KMS-11 (cell line): ENCODE results near the gene KBTBD3.

ENCODE experiments used
- H2AFZ ChIP-seq: fragments of 200-600 bp; sonication (generic); 2 replicates; pipeline ENCODE4 v1.6.1; 2016; ENCODE audit warnings: antibody characterized with exemption, mixed run types, low read depth
- H3K27ac ChIP-seq: fragments of 200-600 bp; sonication (generic); 2 replicates; pipeline ENCODE4 v1.6.1; 2016; ENCODE audit warnings: mild to moderate bottlenecking, mixed run types
- H3K27me3 ChIP-seq: fragments of 200-600 bp; sonication (generic); 2 replicates; pipeline ENCODE4 v1.6.1; 2017; ENCODE audit warnings: mild to moderate bottlenecking, low read depth, mixed run types, moderate library complexity; ENCODE audit not compliant: insufficient read depth
- H3K36me3 ChIP-seq: fragments of 200-600 bp; sonication (generic); 2 replicates; pipeline ENCODE4 v1.6.1; 2017; ENCODE audit warnings: mild to moderate bottlenecking, mixed run types; ENCODE audit not compliant: insufficient read depth
- H3K4me1 ChIP-seq: fragments of 200-600 bp; sonication (generic); 2 replicates; pipeline ENCODE4 v1.6.1; 2016; ENCODE audit warnings: mild to moderate bottlenecking, low read depth, mixed run types; ENCODE audit not compliant: poor library complexity, severe bottlenecking
- H3K4me2 ChIP-seq: fragments of 200-600 bp; sonication (generic); 2 replicates; pipeline ENCODE4 v1.7.0; 2016; ENCODE audit warnings: mild to moderate bottlenecking, mixed run types
- H3K4me3 ChIP-seq: fragments of 200-600 bp; sonication (generic); IDR thresholded peaks from 2 replicates; pipeline ENCODE4 v1.6.1; 2017; ENCODE audit warnings: low read depth, low read length, mixed read lengths; ENCODE audit not compliant: insufficient read depth
- H3K79me2 ChIP-seq: fragments of 200-600 bp; sonication (generic); 2 replicates; pipeline ENCODE4 v1.6.1; 2016; ENCODE audit warnings: low read depth, mixed run types; ENCODE audit not compliant: insufficient read depth
- H3K9ac ChIP-seq: fragments of 200-600 bp; sonication (generic); 2 replicates; pipeline ENCODE4 v1.6.1; 2016; ENCODE audit warnings: mild to moderate bottlenecking, mixed run types
- H4K20me1 ChIP-seq: fragments of 200-600 bp; sonication (generic); 2 replicates; pipeline ENCODE4 v1.6.1; 2016; ENCODE audit warnings: mild to moderate bottlenecking, mixed run types; ENCODE audit not compliant: insufficient read depth
- CTCF ChIP-seq: fragments of 200-600 bp; sonication (generic); conservative IDR thresholded peaks from 2 replicates; pipeline ENCODE4 v1.6.1; 2017; ENCODE audit warnings: low read depth, mild to moderate bottlenecking, antibody characterized with exemption, low read length, moderate library complexity, mixed read lengths

KBTBD3 gene, protein sequence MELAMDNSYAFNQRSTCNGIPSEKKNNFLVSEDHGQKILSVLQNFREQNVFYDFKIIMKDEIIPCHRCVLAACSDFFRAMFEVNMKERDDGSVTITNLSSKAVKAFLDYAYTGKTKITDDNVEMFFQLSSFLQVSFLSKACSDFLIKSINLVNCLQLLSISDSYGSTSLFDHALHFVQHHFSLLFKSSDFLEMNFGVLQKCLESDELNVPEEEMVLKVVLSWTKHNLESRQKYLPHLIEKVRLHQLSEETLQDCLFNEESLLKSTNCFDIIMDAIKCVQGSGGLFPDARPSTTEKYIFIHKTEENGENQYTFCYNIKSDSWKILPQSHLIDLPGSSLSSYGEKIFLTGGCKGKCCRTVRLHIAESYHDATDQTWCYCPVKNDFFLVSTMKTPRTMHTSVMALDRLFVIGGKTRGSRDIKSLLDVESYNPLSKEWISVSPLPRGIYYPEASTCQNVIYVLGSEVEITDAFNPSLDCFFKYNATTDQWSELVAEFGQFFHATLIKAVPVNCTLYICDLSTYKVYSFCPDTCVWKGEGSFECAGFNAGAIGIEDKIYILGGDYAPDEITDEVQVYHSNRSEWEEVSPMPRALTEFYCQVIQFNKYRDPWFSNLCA

GRCh38 chr11:106076919-106077608, at the start of gene KBTBD3:
TSS of gene KBTBD3 (minus strand) at chr11:106077347. CDS start at chr11:106059097, 18,250 bp downstream.
- Histone ChIP-seq H3K4me3 (no peak within 1 kb of the TSS), H4K20me1 (no peaks in the 10 kb centered on the region), H3K79me2 (peaks cover 21% of the 10 kb centered on the region; the same call in 1 of the 2 replicates), H3K4me1 (peaks cover 22% of the 10 kb centered on the region), H3K36me3 (no peaks in the 10 kb centered on the region; the same call in 1 of the 2 replicates), H3K27me3 (no peaks in the 10 kb centered on the region), H3K27ac (peak within 1 kb of the TSS; percentile 85), H3K4me2 (peak within 1 kb of the TSS; percentile 73), H3K9ac (peak within 1 kb of the TSS; percentile 94), H2AFZ (peak within 1 kb of the TSS; percentile 69)
- peak; percentile 21; the same call in 1 of the 2 replicates for TF ChIP-seq CTCF

DNA sequence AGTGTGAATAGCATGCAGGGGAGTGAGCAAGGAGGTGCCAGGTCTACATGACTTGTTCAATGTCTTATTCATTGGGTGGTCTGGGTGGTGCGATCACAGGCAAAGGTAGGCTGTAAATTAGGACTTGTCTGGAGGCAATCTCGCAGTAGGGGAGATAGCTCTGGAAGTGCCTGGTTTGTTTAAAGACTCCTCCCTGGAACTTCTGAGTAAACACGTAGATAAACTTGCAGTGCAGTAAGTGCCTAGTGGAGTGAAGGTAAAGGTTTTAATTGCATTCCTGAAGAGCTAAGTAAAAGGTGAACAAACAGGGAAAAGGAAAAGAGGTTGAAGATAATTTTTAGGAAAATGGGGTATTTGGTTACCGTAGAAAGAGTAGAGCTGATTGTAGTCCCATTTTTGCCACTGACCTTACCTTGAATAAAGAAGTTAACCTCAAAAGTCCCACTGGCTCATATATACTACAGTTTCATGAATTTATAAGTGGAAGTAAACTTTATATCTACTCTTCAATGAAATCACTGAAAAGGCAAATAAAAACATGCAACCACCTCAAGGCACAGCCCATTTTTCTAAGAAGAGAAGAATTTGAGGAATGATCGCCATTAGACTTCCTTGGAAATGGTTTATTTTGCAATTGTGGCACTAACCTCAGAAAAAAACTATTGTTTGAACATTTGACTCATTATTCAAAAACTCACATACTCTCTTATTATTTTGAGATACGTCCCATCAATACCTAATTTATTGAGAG, 44.6 kb upstream of the KBTBD3 start:
- no peak overlapping the region for H2AFZ ChIP-seq

GRCh38 chr11:106105986-106106385, 28.8 kb upstream of the KBTBD3 start:
- Histone ChIP-seq H3K27me3 (no peaks in the 10 kb centered on the region), H3K27ac (no peak overlapping the region)

More for the DNA sequence above, 44.6 kb upstream of the KBTBD3 start:
- Histone ChIP-seq H3K36me3 (no peaks in the 10 kb centered on the region), H3K27me3 (no peaks in the 10 kb centered on the region), H3K9ac (no peak overlapping the region), H3K4me1 (no peaks in the 10 kb centered on the region), H3K27ac (no peak overlapping the region), H4K20me1 (no peaks in the 10 kb centered on the region), H3K79me2 (no peaks in the 10 kb centered on the region), H3K4me2 (no peak overlapping the region), H3K4me3 (no peak overlapping the region)
- TF ChIP-seq CTCF = no peak

More at GRCh38 chr11:106105986-106106385, 28.8 kb upstream of the KBTBD3 start:
- Histone ChIP-seq H3K4me3 (no peak overlapping the region), H3K4me2 (no peak overlapping the region), H3K4me1 (no peaks in the 10 kb centered on the region), H3K9ac (no peak overlapping the region), H3K79me2 (no peaks in the 10 kb centered on the region), H4K20me1 (no peaks in the 10 kb centered on the region), H3K36me3 (no peaks in the 10 kb centered on the region), H2AFZ (no peak overlapping the region)
- TF ChIP-seq CTCF = no peak
